ENCODE results near the gene COL4A3. TPM values are rescaled to one million over a fixed set of nuclear protein-coding genes. Genes with fewer than 3 reads are reported as not detected.
A peak's percentile ranks its signal among the peaks of the same experiment; 100 is the strongest.
"Not testable (repeated sequence)": the region's sequence is repeated elsewhere in the genome, so short reads cannot be mapped to it uniquely, and the experiment has no call there.

The COL4A3 gene
- total RNA-seq, 1 donor from 2014 or later = not detected

- no peak for DNase-seq (ENCODE audit: low read depth in 2 of 2)
Measured at GRCh38 chr2:227154986-227155774, 9.2 kb upstream of the COL4A3 start.

GRCh38 chr2:227160164-227160563 lies 4.3 kb upstream of the COL4A3 start:
- no peak for DNase-seq (ENCODE audit: low read depth in 2 of 2)

- DNase-seq (ENCODE audit: low read depth in 2 of 2) = no peak
Measured at GRCh38 chr2:227161947-227162346, 2.5 kb upstream of the COL4A3 start.

GRCh38 chr2:227163485-227163997 lies 883 bp upstream of the COL4A3 start:
- no peak for DNase-seq (ENCODE audit: low read depth in 2 of 2)

GRCh38 chr2:227164763-227165291 lies 403 bp downstream of the COL4A3 start:
- no peak for DNase-seq (ENCODE audit: low read depth in 2 of 2)

- DNase-seq (ENCODE audit: low read depth in 2 of 2) = not testable (repeated sequence)
Measured at GRCh38 chr2:227171779-227172178, 7.4 kb downstream of the COL4A3 start.

- DNase-seq (ENCODE audit: low read depth in 2 of 2) = no peak
Measured at GRCh38 chr2:227177592-227178336, 13.3 kb downstream of the COL4A3 start.

- no peak for DNase-seq (ENCODE audit: low read depth in 2 of 2)
Measured at GRCh38 chr2:227179988-227180685, 15.7 kb downstream of the COL4A3 start.

- no peak for DNase-seq (ENCODE audit: low read depth in 2 of 2)
Measured at GRCh38 chr2:227180770-227181169, 16.3 kb downstream of the COL4A3 start.

GRCh38 chr2:227182765-227183164 lies 18.3 kb downstream of the COL4A3 start:
- DNase-seq (ENCODE audit: low read depth in 2 of 2) = no peak

GRCh38 chr2:227183657-227184367 lies 19.4 kb downstream of the COL4A3 start:
- no peak for DNase-seq (ENCODE audit: low read depth in 2 of 2)

- DNase-seq (ENCODE audit: low read depth in 2 of 2) = no peak
Measured at GRCh38 chr2:227185615-227186232, 21.3 kb downstream of the COL4A3 start.

GRCh38 chr2:227186751-227187150 lies 22.3 kb downstream of the COL4A3 start:
- no peak for DNase-seq (ENCODE audit: low read depth in 2 of 2)

- DNase-seq (ENCODE audit: low read depth in 2 of 2) = peak in 1 of 2 donors; percentile 21
Measured at GRCh38 chr2:227188292-227188691, 23.9 kb downstream of the COL4A3 start.

GRCh38 chr2:227191367-227191766 lies 26.9 kb downstream of the COL4A3 start:
- DNase-seq (ENCODE audit: low read depth in 2 of 2) = no peak

GRCh38 chr2:227192491-227192890 lies 28.1 kb downstream of the COL4A3 start:
- DNase-seq (ENCODE audit: low read depth in 2 of 2) = no peak

GRCh38 chr2:227194219-227194618 lies 29.8 kb downstream of the COL4A3 start:
- no peak for DNase-seq (ENCODE audit: low read depth in 2 of 2)

GRCh38 chr2:227198866-227199265 lies 34.4 kb downstream of the COL4A3 start:
- no peak for DNase-seq (ENCODE audit: low read depth in 2 of 2)

GRCh38 chr2:227201771-227202170 lies 37.3 kb downstream of the COL4A3 start:
- no peak for DNase-seq (ENCODE audit: low read depth in 2 of 2)

- no peak for DNase-seq (ENCODE audit: low read depth in 2 of 2)
Measured at GRCh38 chr2:227204452-227204851, 40.0 kb downstream of the COL4A3 start.

- DNase-seq (ENCODE audit: low read depth in 2 of 2) = no peak
Measured at GRCh38 chr2:227205701-227206100, 41.3 kb downstream of the COL4A3 start.
